ENCODE measurements around the gene ATP1A4. TPM values are rescaled to one million over a fixed set of nuclear protein-coding genes. Genes with fewer than 3 reads are reported as not detected.

ATP1A4 gene
- polyA plus RNA-seq, 3 donors: 1.00 to 16.0 TPM; not detected in 1

DNA sequence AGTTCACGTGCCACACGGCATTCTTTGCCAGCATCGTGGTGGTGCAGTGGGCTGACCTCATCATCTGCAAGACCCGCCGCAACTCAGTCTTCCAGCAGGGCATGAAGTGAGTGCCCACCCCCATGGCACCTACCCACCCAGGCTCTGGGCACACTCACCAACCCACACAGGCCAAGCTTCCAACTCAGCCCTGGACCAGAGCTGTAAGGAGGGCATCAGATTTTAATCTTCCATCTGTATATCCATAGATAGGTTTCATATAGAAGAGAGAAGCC, 14.5 kb upstream of the ATP1A4 start:
- H3K4me3 Mint-ChIP-seq: no peak overlapping the region
- no peak overlapping the region for H3K27ac Mint-ChIP-seq
- Histone ChIP-seq H3K9ac (ENCODE audit: insufficient read depth, low read length, poor library complexity, severe bottlenecking) (no peak overlapping the region), H2AFZ (ENCODE audit: insufficient read depth, low read depth, low read length, poor library complexity, severe bottlenecking) (no peak overlapping the region), H3K27me3 (ENCODE audit: control insufficient read depth in 2 of 2, insufficient read depth in 2 of 2, low read length in 2 of 2) (no peaks in the 10 kb centered on the region), H3K79me2 (ENCODE audit: insufficient read depth, low read length) (no peaks in the 10 kb centered on the region), H3K4me1 (ENCODE audit: control insufficient read depth in 1 of 2, insufficient read depth in 2 of 2, low read length in 2 of 2) (peaks cover 18 to 22% of the 10 kb centered on the region in 2 donors), H4K20me1 (ENCODE audit: insufficient read depth, low read length) (no peaks in the 10 kb centered on the region), H3K27ac (ENCODE audit: low read depth in 1 of 2, low read length in 2 of 2) (no peak overlapping the region), H3K4me3 (replicated peaks in 1 of 3; ENCODE audit: low read depth in 2 of 3, low read length in 3 of 3) (no peak overlapping the region), H3K9me3 (replicated peaks in 1 of 2; ENCODE audit: control insufficient read depth in 1 of 2, insufficient read depth in 1 of 2, low read length in 2 of 2) (no peaks in the 10 kb centered on the region), H3K36me3 (replicated peaks in 1 of 2; ENCODE audit: control insufficient read depth in 1 of 2, insufficient read depth in 2 of 2, low read length in 2 of 2) (no peaks in the 10 kb centered on the region), H3K4me2 (replicated peaks; ENCODE audit: extremely low read depth, low read length, poor library complexity, severe bottlenecking) (no peak overlapping the region)
- intact Hi-C loops (cut with micrococcal nuclease): no loop called here
- WGBS (ENCODE audit: insufficient coverage): 93% methylated on average over 5 of the region's 5 CpGs
- TF ChIP-seq, protein P1, sequence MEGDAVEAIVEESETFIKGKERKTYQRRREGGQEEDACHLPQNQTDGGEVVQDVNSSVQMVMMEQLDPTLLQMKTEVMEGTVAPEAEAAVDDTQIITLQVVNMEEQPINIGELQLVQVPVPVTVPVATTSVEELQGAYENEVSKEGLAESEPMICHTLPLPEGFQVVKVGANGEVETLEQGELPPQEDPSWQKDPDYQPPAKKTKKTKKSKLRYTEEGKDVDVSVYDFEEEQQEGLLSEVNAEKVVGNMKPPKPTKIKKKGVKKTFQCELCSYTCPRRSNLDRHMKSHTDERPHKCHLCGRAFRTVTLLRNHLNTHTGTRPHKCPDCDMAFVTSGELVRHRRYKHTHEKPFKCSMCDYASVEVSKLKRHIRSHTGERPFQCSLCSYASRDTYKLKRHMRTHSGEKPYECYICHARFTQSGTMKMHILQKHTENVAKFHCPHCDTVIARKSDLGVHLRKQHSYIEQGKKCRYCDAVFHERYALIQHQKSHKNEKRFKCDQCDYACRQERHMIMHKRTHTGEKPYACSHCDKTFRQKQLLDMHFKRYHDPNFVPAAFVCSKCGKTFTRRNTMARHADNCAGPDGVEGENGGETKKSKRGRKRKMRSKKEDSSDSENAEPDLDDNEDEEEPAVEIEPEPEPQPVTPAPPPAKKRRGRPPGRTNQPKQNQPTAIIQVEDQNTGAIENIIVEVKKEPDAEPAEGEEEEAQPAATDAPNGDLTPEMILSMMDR (IDR thresholded peaks at IDR 0.05): no peak
- peaks cover 8 to 13% (median 12%) of the 10 kb centered on the region in 3 donors for H3K27me3 Mint-ChIP-seq (ENCODE audit: low read depth in 3 of 3)
- peaks cover 18% of the 10 kb centered on the region for H3K4me1 Mint-ChIP-seq
- no peak for DNase-seq
- no peaks in the 10 kb centered on the region for H3K36me3 Mint-ChIP-seq
- peaks cover 0 to 1% (median 0%) of the 10 kb centered on the region in 7 donors for H3K9me3 Mint-ChIP-seq

DNA sequence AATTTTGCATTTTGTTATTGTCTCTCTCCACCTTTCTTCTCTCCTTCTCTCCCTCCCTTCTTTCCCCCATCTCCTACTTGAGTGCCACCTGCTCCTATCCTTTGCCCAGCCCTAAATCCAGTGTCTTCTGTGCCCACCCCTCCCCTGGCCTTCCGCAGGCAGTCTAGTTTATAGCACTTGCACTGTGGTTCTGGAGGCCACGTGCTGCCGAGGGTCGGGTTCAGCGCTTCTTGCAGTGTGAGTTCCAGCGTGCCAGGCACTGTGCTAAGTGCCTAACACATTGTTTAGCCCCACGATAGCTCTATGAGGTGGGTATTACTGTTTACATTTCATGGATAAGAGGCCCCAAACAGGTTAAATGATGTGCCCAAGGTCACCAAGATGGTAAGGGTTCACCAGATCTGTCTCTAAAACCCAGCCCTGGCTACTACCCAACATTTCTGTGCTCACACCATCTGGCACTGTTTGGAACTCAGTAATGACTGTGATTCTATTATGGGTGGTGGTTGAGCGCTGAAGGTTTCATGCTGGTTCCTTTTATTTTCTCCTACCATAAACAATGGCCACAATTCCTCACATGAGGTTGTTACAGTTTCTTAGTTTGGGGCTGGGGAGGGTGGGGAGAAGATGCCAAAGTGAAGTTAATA, 14.1 kb upstream of the ATP1A4 start:
- intact Hi-C loops (cut with micrococcal nuclease): no loop called here
- H3K4me2 ChIP-seq (replicated peaks; ENCODE audit: extremely low read depth, low read length, poor library complexity, severe bottlenecking): no peak overlapping the region
- H3K27me3 ChIP-seq (ENCODE audit: control insufficient read depth in 2 of 2, insufficient read depth in 2 of 2, low read length in 2 of 2): no peaks in the 10 kb centered on the region
- H3K27me3 Mint-ChIP-seq (ENCODE audit: low read depth in 3 of 3): peaks cover 7 to 11% (median 7%) of the 10 kb centered on the region in 3 donors
- H3K4me1 Mint-ChIP-seq: peaks cover 20% of the 10 kb centered on the region
- no peaks in the 10 kb centered on the region for H4K20me1 ChIP-seq (ENCODE audit: insufficient read depth, low read length)
- H3K9me3 Mint-ChIP-seq: peaks cover 0 to 1% (median 0%) of the 10 kb centered on the region in 7 donors
- no peak overlapping the region for H3K4me3 Mint-ChIP-seq
- H3K36me3 Mint-ChIP-seq: no peaks in the 10 kb centered on the region
- TF ChIP-seq, protein P1 (IDR thresholded peaks at IDR 0.05): no peak
- H3K9me3 ChIP-seq (replicated peaks in 1 of 2; ENCODE audit: control insufficient read depth in 1 of 2, insufficient read depth in 1 of 2, low read length in 2 of 2): no peaks in the 10 kb centered on the region
- H3K4me1 ChIP-seq (ENCODE audit: control insufficient read depth in 1 of 2, insufficient read depth in 2 of 2, low read length in 2 of 2): peaks cover 19 to 25% of the 10 kb centered on the region in 2 donors
- H3K4me3 ChIP-seq (replicated peaks in 1 of 3; ENCODE audit: low read depth in 2 of 3, low read length in 3 of 3): no peak overlapping the region
- H3K79me2 ChIP-seq (ENCODE audit: insufficient read depth, low read length): no peaks in the 10 kb centered on the region
- no peaks in the 10 kb centered on the region for H3K36me3 ChIP-seq (replicated peaks in 1 of 2; ENCODE audit: control insufficient read depth in 1 of 2, insufficient read depth in 2 of 2, low read length in 2 of 2)
- no peak for DNase-seq
- no peak overlapping the region for H3K27ac ChIP-seq (ENCODE audit: low read depth in 1 of 2, low read length in 2 of 2)
- H2AFZ ChIP-seq (ENCODE audit: insufficient read depth, low read depth, low read length, poor library complexity, severe bottlenecking): no peak overlapping the region
- 98% methylated on average over 7 of the region's 8 CpGs for whole genome bisulfite sequencing (ENCODE audit: insufficient coverage)
- H3K27ac Mint-ChIP-seq: no peak overlapping the region
- H3K9ac ChIP-seq (ENCODE audit: insufficient read depth, low read length, poor library complexity, severe bottlenecking): no peak overlapping the region
